GM18499 (cell line): Measurements from ENCODE around the gene FAM193B.

Experiments used
- ATAC-seq: cut with Tn5 transposase; IDR thresholded peaks from one replicate; pipeline ENCODE4 v1.9.1; 2021; ENCODE audit warnings: moderate number of reproducible peaks; ENCODE audit not compliant: insufficient read depth, unreplicated experiment

Gene FAM193B

GRCh38 chr5:177474002-177474476 lies 80.3 kb downstream of the FAM193B start:
- ATAC-seq: no peak

GRCh38 chr5:177473443-177474001 lies 80.8 kb downstream of the FAM193B start, which contains the start of gene DBN1:
Gene DBN1 (minus strand): TSS chr5:177473634. CDS start chr5:177473521, 113 bp downstream.
- no peak for ATAC-seq

GRCh38 chr5:177472460-177473442 lies 81.6 kb downstream of the FAM193B start:
- no peak for ATAC-seq

- no peak for ATAC-seq
Measured at GRCh38 chr5:177471610-177472356, 82.6 kb downstream of the FAM193B start.

GRCh38 chr5:177470759-177471536 lies 83.4 kb downstream of the FAM193B start:
- ATAC-seq: no peak
